Activated naive CD4-positive, alpha-beta T cell treated with anti-CD3 and anti-CD28 coated beads, Interleukin-2, amount 10 ng/mL, durations not matched to agents 7 days and 5 days (primary cell): ENCODE data around the gene RXFP1.

Source experiments
- CTCF ChIA-PET: fragments of 350-600 bp; sonication (Branson Sonifier 250); formaldehyde crosslinking; loops from one replicate; lab custom pipeline; 2021; ENCODE audit warnings: antibody characterized with exemption; lab: Charles Lee
- DNase-seq: peaks from one replicate; pipeline ENCODE4 v3.0.0-alpha.2; 2020
- H3K27ac Mint-ChIP-seq: one replicate; pipeline ENCODE4 v1.8.0; 2021; ENCODE audit warnings: mild to moderate bottlenecking, moderate library complexity, mixed read lengths
- H3K27me3 Mint-ChIP-seq: one replicate; pipeline ENCODE4 v1.8.0; 2021; ENCODE audit warnings: mild to moderate bottlenecking, mixed read lengths
- H3K36me3 Mint-ChIP-seq: one replicate; pipeline ENCODE4 v1.8.0; 2021; ENCODE audit warnings: mixed read lengths
- H3K4me1 Mint-ChIP-seq: one replicate; pipeline ENCODE4 v1.8.0; 2021; ENCODE audit warnings: mixed read lengths
- H3K4me3 Mint-ChIP-seq: one replicate; pipeline ENCODE4 v1.8.0; 2021; ENCODE audit warnings: mild to moderate bottlenecking, moderate library complexity, mixed read lengths
- H3K9me3 Mint-ChIP-seq: one replicate; pipeline ENCODE4 v1.8.0; 2021; ENCODE audit warnings: mixed read lengths

Gene RXFP1

DNA sequence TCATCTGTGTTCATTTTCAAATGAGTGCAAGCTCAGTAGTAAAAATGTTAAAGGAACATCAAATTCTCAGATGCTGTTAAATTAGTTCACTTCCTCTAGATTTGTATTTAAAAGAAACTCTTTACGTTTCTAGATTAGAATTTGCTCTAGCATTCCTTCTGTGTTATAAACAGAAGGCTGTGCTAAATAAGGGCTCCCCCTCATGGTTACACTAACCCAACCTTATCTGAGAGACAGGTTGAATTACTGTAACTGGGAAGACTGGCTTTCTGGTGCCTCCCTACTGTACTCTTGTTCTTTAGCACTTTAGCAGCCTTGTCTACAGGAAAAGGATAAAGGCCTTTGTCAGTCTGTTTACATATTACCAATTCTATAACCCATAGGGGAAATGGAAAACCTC is 56.8 kb downstream of the RXFP1 start:
- Mint-ChIP-seq H3K36me3 (no peaks in the 10 kb centered on the region), H3K4me1 (no peaks in the 10 kb centered on the region), H3K9me3 (no peaks in the 10 kb centered on the region), H3K27ac (no peak overlapping the region), H3K27me3 (peaks cover 13% of the 10 kb centered on the region), H3K4me3 (no peak overlapping the region)
- DNase-seq: no peak
- CTCF ChIA-PET: no interaction called here

DNA sequence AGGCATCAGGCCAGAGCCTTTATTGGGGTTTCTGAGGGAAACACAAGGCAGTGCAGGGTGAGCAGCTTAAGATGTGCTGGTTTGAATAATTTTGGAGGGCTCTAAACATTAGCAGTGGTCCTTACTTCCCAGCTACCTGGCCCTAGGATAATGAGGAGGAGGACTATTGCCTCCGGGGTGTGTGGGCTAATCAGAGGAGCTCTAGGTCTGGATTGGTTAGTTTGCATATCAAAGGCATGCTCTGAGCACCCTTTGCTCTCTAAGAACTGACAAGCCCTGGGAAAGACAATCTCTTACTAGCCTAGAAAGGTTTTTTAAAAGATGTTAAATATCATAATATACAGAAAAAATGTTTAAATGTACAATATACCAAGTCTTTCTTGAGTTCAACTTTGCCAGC is 58.4 kb downstream of the RXFP1 start:
- no peaks in the 10 kb centered on the region for H3K36me3 Mint-ChIP-seq
- CTCF ChIA-PET: interaction anchor here (0.6 to 0.8 kb wide), 2 partner anchors 36 to 321 kb away, joined by 3 to 4 read pairs; no protein-coding TSS in a partner anchor

DNA sequence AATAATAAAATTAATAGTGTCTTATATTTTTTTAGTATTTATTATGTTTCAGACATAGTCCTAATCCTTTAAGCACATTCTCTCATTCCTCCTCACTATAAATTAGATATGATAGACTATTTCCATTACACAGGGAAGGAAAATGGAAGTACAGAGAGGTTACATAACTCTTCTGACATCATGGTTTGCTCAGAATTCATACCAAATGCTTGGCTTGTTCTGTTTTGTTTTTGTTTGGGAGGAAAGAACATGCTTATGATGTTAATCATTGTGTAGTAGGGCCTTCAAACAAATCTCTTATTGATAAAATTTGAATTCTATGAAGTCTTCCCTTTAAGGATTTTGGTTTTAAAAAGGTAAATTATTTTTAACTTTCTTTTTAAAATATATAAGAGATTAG is 59.5 kb downstream of the RXFP1 start:
- H3K4me1 Mint-ChIP-seq: no peaks in the 10 kb centered on the region
- no peak overlapping the region for H3K27ac Mint-ChIP-seq
- no peak overlapping the region for H3K4me3 Mint-ChIP-seq
- no peak for DNase-seq
- H3K36me3 Mint-ChIP-seq: no peaks in the 10 kb centered on the region
- CTCF ChIA-PET: no interaction called here
- H3K9me3 Mint-ChIP-seq: no peaks in the 10 kb centered on the region
- H3K27me3 Mint-ChIP-seq: peaks cover 13% of the 10 kb centered on the region

More for the DNA sequence above, 58.4 kb downstream of the RXFP1 start:
- Mint-ChIP-seq H3K4me1 (no peaks in the 10 kb centered on the region), H3K4me3 (no peak overlapping the region), H3K27me3 (peaks cover 13% of the 10 kb centered on the region), H3K9me3 (no peaks in the 10 kb centered on the region), H3K27ac (no peak overlapping the region)
- no peak for DNase-seq

DNA sequence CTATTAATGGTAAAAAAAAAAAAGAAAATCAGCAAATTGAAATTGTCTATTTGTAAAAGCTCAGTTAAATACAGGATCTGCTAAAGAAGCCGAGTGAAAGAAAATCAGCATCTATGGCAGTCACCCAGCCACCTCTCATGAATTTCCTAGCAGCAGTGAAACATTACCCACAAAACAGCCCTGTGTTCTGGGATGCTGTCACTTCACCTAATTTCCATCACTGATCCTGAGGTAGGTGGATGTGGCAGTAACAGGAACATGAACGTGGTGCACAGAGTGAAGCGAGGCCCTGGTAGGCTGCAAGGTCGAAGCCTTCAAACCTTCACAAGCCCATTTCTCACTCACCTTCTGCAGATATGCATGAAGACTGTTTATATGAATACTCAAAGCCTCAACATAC is 65.2 kb downstream of the RXFP1 start:
- peaks cover 6% of the 10 kb centered on the region for H3K27me3 Mint-ChIP-seq
- CTCF ChIA-PET: no interaction called here
- no peak for DNase-seq
- no peak overlapping the region for H3K27ac Mint-ChIP-seq
- no peaks in the 10 kb centered on the region for H3K9me3 Mint-ChIP-seq
- no peaks in the 10 kb centered on the region for H3K36me3 Mint-ChIP-seq
- H3K4me3 Mint-ChIP-seq: no peak overlapping the region
- H3K4me1 Mint-ChIP-seq: no peaks in the 10 kb centered on the region

DNA sequence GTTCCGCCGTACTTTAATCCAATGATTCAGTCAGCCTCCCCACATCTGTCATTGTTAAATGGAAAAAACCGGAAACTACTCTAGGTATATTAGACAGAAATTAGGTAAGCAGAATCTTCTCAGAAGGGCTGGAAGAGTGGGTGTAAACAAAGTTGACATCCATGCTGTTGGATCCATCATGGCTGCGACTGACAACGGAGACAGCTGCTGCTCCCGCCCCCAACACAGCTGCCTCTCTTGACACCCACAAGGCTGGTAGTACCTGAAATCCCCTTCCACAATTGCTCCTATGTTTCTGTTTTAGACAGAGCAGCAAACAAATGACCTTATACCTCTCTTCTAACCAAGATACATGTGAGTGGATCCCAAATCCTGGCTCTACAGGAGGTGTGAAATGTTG is 66.6 kb downstream of the RXFP1 start:
- Mint-ChIP-seq H3K27me3 (peaks cover 3% of the 10 kb centered on the region), H3K4me1 (no peaks in the 10 kb centered on the region), H3K36me3 (no peaks in the 10 kb centered on the region), H3K9me3 (no peaks in the 10 kb centered on the region), H3K4me3 (no peak overlapping the region), H3K27ac (no peak overlapping the region)
- no peak for DNase-seq
- CTCF ChIA-PET: no interaction called here

DNA sequence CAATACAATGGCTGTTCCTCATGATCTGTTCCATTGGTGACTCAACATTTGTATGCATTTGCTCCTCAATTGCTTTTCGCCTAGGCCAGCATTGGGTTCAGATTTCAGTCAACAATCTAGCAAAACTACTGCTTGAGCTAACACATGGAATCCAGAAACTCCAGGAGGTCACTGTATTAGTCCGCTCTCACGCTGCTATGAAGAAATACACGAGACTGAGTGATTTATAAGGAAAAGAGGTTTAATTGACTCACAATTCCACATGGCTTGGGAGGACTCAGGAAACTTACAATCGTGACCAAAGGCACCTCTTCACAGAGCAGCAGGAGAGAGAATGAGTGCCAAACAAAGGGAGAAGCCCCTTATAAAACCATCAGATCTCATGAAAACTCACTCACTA is 67.1 kb downstream of the RXFP1 start:
- no peaks in the 10 kb centered on the region for H3K36me3 Mint-ChIP-seq
- CTCF ChIA-PET: no interaction called here
- H3K4me3 Mint-ChIP-seq: no peak overlapping the region
- DNase-seq: no peak
- H3K4me1 Mint-ChIP-seq: no peaks in the 10 kb centered on the region
- H3K27ac Mint-ChIP-seq: no peak overlapping the region
- peaks cover 3% of the 10 kb centered on the region for H3K27me3 Mint-ChIP-seq
- H3K9me3 Mint-ChIP-seq: no peaks in the 10 kb centered on the region

DNA sequence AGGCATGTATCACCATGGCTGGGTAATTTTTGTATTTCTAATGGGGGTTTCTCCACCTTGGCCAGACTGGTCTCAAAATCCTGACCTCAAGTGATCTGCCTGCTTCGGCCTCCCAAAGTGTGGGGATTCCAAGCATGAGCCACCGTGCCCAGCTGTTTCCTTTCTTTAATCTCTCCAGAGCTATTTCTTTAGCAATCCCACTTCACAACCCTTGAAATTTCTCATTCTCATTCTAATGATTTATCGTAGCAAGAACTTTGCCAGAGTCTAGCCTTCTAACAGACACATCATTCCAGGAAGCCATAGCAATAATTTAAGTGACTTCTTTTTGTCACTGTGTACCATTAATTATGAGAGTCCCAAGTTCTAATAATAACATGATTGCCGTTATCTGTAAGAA is 68.6 kb downstream of the RXFP1 start:
- no peaks in the 10 kb centered on the region for H3K9me3 Mint-ChIP-seq
- no peaks in the 10 kb centered on the region for H3K4me1 Mint-ChIP-seq
- no peak for DNase-seq
- no peak overlapping the region for H3K27ac Mint-ChIP-seq
- no peaks in the 10 kb centered on the region for H3K36me3 Mint-ChIP-seq
- H3K27me3 Mint-ChIP-seq: peaks cover 3% of the 10 kb centered on the region
- CTCF ChIA-PET: no interaction called here
- no peak overlapping the region for H3K4me3 Mint-ChIP-seq

DNA sequence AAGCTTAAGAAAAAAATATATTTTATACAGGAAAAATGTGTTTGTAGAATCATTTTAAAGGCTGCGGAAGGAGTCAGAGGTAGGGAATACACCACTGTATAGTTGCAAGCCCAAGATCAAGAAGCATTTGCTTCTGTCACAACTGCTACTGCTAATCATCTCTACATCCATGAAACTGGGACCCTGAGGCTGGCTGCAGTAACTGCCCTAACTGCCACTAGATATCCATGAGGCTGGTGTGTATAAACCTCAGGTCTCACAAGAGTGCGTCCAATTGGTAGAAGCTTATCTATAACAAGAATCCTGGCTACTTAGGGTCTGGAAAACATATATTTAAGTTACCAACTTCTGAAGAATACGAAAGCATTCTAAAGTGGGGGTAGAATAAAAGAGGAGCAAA is 69.1 kb downstream of the RXFP1 start:
- no peak overlapping the region for H3K4me3 Mint-ChIP-seq
- no peak for DNase-seq
- CTCF ChIA-PET: no interaction called here
- H3K36me3 Mint-ChIP-seq: no peaks in the 10 kb centered on the region
- no peaks in the 10 kb centered on the region for H3K4me1 Mint-ChIP-seq
- peaks cover 4% of the 10 kb centered on the region for H3K27me3 Mint-ChIP-seq
- no peaks in the 10 kb centered on the region for H3K9me3 Mint-ChIP-seq
- H3K27ac Mint-ChIP-seq: no peak overlapping the region

DNA sequence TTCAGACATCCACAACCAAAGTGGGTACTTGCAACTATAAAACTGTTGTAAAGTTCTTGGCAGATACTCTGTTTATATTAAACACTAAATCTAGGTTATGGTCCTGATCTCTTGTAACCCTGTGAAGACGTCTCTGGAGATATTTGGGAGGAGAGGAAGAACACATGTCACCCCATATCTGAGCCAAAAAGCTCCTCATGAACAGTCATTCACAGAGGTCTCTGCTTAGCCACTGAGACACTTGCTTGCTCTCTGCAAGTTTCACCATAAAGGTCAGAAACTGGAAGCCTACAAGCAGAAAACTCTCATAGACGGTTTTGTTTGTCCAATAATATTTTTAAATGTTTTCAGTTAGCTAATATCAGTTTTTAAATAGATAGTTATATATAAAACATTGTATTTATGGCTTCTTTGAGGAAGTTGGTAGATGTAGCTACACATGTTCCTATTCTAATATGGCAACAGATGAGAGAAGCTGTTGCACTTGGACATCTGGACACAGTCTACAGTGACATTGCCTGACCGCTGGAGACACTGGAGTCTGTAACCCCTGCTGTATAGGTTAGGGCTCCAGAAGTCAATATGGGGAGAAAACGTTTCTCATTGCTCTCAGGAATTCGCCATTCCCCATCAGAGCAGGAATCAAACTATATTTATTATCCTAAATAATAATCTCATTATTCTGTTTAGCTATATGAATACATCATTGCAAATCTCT is 76.4 kb downstream of the RXFP1 start:
- Mint-ChIP-seq H3K27ac (no peak overlapping the region), H3K9me3 (no peaks in the 10 kb centered on the region), H3K4me3 (no peak overlapping the region), H3K36me3 (no peaks in the 10 kb centered on the region), H3K27me3 (peaks cover 14% of the 10 kb centered on the region), H3K4me1 (no peaks in the 10 kb centered on the region)
- no peak for DNase-seq
- CTCF ChIA-PET: no interaction called here

DNA sequence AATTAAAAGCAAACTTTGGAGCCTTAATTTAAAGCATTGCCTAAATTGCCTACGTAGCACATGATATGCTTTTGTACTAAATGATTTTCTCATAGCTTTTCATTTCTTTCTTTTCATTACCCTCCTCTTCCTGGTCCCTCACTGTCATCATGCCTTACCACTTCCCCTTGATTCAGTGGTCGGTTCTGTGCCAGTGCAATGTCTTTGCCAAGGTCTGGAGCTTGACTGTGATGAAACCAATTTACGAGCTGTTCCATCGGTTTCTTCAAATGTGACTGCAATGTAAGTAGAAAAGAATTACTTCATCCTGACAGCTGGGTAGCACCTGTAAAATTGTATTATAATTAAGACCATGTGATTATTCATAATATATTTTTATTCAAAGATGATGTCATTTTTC is 77.5 kb downstream of the RXFP1 start:
- no peaks in the 10 kb centered on the region for H3K9me3 Mint-ChIP-seq
- H3K27ac Mint-ChIP-seq: no peak overlapping the region
- DNase-seq: no peak
- no peaks in the 10 kb centered on the region for H3K4me1 Mint-ChIP-seq
- CTCF ChIA-PET: no interaction called here
- H3K27me3 Mint-ChIP-seq: peaks cover 14% of the 10 kb centered on the region
- no peaks in the 10 kb centered on the region for H3K36me3 Mint-ChIP-seq
- no peak overlapping the region for H3K4me3 Mint-ChIP-seq

DNA sequence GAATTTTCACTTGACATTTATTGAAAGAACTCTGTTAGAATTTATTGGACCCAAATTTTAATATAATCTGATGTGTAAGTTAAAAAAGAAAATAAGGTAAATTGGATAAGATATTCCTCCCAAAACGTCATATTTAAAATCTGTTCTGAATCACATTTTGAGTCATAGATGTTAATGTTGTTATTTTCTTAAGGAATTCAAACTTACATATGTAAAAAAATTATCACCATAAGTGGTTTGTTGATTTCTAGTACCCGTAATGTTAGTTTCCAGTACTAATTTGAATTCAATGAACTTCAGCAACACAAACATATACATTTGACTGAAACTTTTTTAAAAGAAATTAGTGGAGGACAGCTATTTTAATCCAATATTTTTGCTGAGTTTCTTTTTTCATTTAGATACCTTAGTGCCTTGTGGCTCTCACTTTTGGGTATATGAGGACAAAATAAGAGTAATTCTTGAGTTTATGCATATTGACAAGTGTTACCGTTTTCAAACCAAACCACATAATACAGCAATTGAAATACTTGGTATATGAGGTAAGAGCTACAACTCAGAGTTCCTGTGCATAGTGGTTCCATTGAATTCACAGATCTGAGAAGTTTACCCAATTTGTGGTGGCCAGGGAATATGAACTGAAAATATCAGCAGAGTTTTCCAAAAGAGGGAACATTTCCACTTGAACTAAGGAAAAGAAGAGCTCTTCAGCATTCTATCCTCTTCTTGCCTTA is 78.2 kb downstream of the RXFP1 start:
- Mint-ChIP-seq H3K4me3 (no peak overlapping the region), H3K27me3 (peaks cover 14% of the 10 kb centered on the region), H3K27ac (no peak overlapping the region), H3K4me1 (no peaks in the 10 kb centered on the region), H3K9me3 (no peaks in the 10 kb centered on the region), H3K36me3 (no peaks in the 10 kb centered on the region)
- CTCF ChIA-PET: no interaction called here
- no peak for DNase-seq

DNA sequence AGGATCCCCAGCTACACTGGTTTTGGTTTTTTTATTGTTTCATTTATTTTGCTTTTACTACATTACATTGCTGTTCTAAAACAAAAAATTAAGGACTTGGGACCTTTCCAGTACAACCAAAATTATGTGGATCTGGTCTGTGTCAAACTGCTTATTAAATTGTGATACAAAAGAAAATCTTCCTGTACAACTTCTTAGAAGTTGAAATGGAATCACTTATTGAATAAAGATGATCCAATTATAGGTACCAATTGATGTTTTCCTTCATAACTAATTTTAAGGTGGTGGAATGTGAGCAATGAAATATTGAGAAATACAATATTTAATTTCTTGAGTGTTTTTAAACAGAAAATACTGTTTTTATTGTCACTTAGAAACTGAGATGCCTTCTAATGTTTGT is 82.7 kb downstream of the RXFP1 start:
- Mint-ChIP-seq H3K36me3 (no peaks in the 10 kb centered on the region), H3K4me1 (no peaks in the 10 kb centered on the region), H3K9me3 (no peaks in the 10 kb centered on the region), H3K27me3 (peaks cover 4% of the 10 kb centered on the region), H3K4me3 (no peak overlapping the region), H3K27ac (no peak overlapping the region)
- CTCF ChIA-PET: no interaction called here
- no peak for DNase-seq

DNA sequence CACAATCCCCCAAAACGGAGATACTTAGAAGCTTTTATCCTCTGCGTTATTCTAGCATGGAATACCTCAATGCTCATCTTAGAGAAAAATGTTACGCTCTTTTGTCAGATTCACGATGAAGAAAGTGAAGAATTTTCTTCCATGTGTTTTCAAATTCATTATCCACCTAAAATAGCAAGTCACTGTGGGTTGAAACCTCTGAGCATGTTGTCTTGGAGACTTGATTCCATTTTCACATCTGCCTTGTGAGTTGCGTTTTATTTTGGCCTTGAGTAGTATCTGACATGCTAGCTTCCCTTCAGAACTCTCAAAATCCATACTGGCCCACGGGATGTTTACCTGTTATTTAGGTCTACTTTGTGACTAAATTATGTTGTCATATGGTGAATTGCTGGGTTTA is 83.7 kb downstream of the RXFP1 start:
- Mint-ChIP-seq H3K4me3 (no peak overlapping the region), H3K36me3 (no peaks in the 10 kb centered on the region), H3K27me3 (peaks cover 4% of the 10 kb centered on the region), H3K4me1 (no peaks in the 10 kb centered on the region), H3K27ac (no peak overlapping the region), H3K9me3 (no peaks in the 10 kb centered on the region)
- CTCF ChIA-PET: no interaction called here
- DNase-seq: no peak

DNA sequence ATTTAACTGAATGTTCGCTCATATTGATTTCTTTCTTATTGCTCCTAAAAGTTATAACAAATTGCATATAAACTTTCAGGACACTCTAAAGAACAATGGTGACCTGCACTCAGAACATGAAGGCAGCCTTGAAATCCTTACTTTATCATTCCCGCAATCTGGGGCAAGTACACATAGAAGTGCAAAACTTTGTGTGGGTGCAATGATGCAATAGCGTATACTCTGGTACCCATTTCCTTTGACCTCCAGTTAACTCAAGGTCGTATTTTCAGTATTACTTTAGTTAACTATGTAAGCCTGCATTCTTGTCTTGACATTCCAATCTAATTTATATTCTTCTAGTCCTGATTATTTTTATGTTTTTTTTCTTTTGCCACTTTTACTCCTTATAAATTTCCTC is 85.3 kb downstream of the RXFP1 start:
- no peaks in the 10 kb centered on the region for H3K36me3 Mint-ChIP-seq
- H3K27me3 Mint-ChIP-seq: peaks cover 3% of the 10 kb centered on the region
- no peak overlapping the region for H3K4me3 Mint-ChIP-seq
- H3K9me3 Mint-ChIP-seq: no peaks in the 10 kb centered on the region
- DNase-seq: no peak
- CTCF ChIA-PET: no interaction called here
- no peak overlapping the region for H3K27ac Mint-ChIP-seq
- no peaks in the 10 kb centered on the region for H3K4me1 Mint-ChIP-seq

DNA sequence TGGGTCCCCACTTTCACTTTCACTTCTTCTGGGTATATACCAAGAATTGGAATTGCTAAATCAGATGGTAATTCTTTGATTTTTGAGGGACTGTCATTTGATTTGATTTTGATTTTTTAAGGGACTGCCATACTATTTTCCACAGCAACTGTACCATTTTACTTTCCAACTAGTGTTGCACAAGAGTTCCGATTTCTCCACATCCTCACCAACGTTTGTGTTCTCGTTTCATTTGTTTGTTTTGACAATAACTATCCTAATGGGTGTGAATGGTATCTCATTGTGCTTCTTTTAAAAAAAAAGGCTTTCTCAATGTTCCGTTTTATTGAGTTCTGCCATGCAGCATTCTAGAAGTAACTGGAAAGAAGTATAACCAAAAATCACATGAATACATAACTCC is 87.4 kb downstream of the RXFP1 start:
- no peak for DNase-seq
- H3K27me3 Mint-ChIP-seq: peaks cover 3% of the 10 kb centered on the region
- no peaks in the 10 kb centered on the region for H3K9me3 Mint-ChIP-seq
- no peaks in the 10 kb centered on the region for H3K4me1 Mint-ChIP-seq
- H3K36me3 Mint-ChIP-seq: no peaks in the 10 kb centered on the region
- H3K27ac Mint-ChIP-seq: no peak overlapping the region
- no peak overlapping the region for H3K4me3 Mint-ChIP-seq
- CTCF ChIA-PET: no interaction called here
